GM23338 (cell line): Measurements from ENCODE around the gene SIX5. TPM values are rescaled to one million over a fixed set of nuclear protein-coding genes. Genes with fewer than 3 reads are reported as not detected.

ENCODE experiments used
- ATAC-seq: fragments of 200-7000 bp; cut with Tn5 transposase; 3 replicates; pipeline ENCODE4 v1.9.1; 2020
- DNase-seq: peaks from one replicate; pipeline ENCODE4 v3.0.0-alpha.2; 2015; ENCODE audit warnings: low spot score
- H2AFZ ChIP-seq: fragments of 200-600 bp; sonication (generic); 2 replicates; pipeline ENCODE4 v1.8.0; 2016; ENCODE audit warnings: antibody characterized with exemption, mild to moderate bottlenecking, moderate library complexity
- H3F3A ChIP-seq: fragments of 200-600 bp; sonication (generic); replicated peaks from 2 replicates; pipeline ENCODE4 v1.8.0; 2017; ENCODE audit warnings: antibody characterized with exemption, mixed run types, low read depth
- H3K27ac ChIP-seq: fragments of 200-600 bp; sonication (generic); 2 replicates; pipeline ENCODE4 v1.6.1; 2016; ENCODE audit warnings: low read depth
- H3K27me3 ChIP-seq: fragments of 200-600 bp; sonication (generic); 2 replicates; pipeline ENCODE4 v1.8.0; 2016; ENCODE audit warnings: mild to moderate bottlenecking, mixed run types, moderate library complexity; ENCODE audit not compliant: insufficient read depth
- H3K36me3 ChIP-seq: fragments of 200-600 bp; sonication (generic); 2 replicates; pipeline ENCODE4 v1.8.0; 2016; ENCODE audit warnings: mild to moderate bottlenecking; ENCODE audit not compliant: insufficient read depth
- H3K4me1 ChIP-seq: fragments of 200-600 bp; sonication (generic); 2 replicates; pipeline ENCODE4 v1.8.0; 2016; ENCODE audit warnings: mild to moderate bottlenecking, moderate library complexity; ENCODE audit not compliant: insufficient read depth
- H3K4me2 ChIP-seq: fragments of 200-600 bp; sonication (generic); 2 replicates; pipeline ENCODE4 v1.7.1; 2017; ENCODE audit warnings: mixed run types
- H3K4me3 ChIP-seq: fragments of 200-600 bp; sonication (generic); 2 replicates; pipeline ENCODE4 v1.6.1; 2016; ENCODE audit warnings: mixed run types
- H3K79me2 ChIP-seq: fragments of 200-600 bp; sonication (generic); replicated peaks from 2 replicates; pipeline ENCODE4 v1.8.0; 2017; ENCODE audit warnings: mild to moderate bottlenecking; ENCODE audit not compliant: insufficient read depth
- H3K9me2 ChIP-seq: fragments of 200-600 bp; sonication (generic); 2 replicates; pipeline ENCODE4 v1.8.0; 2017; ENCODE audit not compliant: insufficient read depth
- H4K20me1 ChIP-seq: fragments of 200-600 bp; sonication (generic); replicated peaks from 2 replicates; pipeline ENCODE4 v1.8.0; 2017; ENCODE audit warnings: mild to moderate bottlenecking; ENCODE audit not compliant: insufficient read depth
- H3K27ac Mint-ChIP-seq: 2 replicates; pipeline ENCODE4 v1.8.0; 2020; ENCODE audit warnings: inconsistent platforms, mild to moderate bottlenecking, moderate library complexity, mixed read lengths
- H3K27me3 Mint-ChIP-seq: 3 replicates; pipeline ENCODE4 v1.8.0; 2022; ENCODE audit warnings: low read depth, mild to moderate bottlenecking, moderate library complexity, mixed read lengths, inconsistent platforms; ENCODE audit not compliant: insufficient read depth, poor library complexity
- H3K36me3 Mint-ChIP-seq: 3 replicates; pipeline ENCODE4 v1.8.0; 2021; ENCODE audit warnings: low read depth, mild to moderate bottlenecking, inconsistent platforms, moderate library complexity, mixed read lengths
- H3K4me1 Mint-ChIP-seq: 3 replicates; pipeline ENCODE4 v1.8.0; 2020; ENCODE audit warnings: mild to moderate bottlenecking, inconsistent platforms, mixed read lengths
- H3K4me3 Mint-ChIP-seq: 3 replicates; pipeline ENCODE4 v1.8.0; 2021; ENCODE audit warnings: moderate library complexity, mild to moderate bottlenecking, inconsistent platforms, mixed read lengths
- H3K9me3 Mint-ChIP-seq: 3 replicates; pipeline ENCODE4 v1.8.0; 2020; ENCODE audit warnings: moderate library complexity, mild to moderate bottlenecking, inconsistent platforms, mixed read lengths
- CREB1 ChIP-seq: fragments of 250-450 bp; sonication (Bioruptor Pico); IDR thresholded peaks from 2 replicates; pipeline ENCODE4 v1.5.0; 2020; ENCODE audit warnings: low read depth, mild to moderate bottlenecking, moderate library complexity
- JUNB ChIP-seq: IDR thresholded peaks from one replicate; pipeline ENCODE4 v1.6.1; 2016; ENCODE audit warnings: antibody characterized with exemption; ENCODE audit not compliant: unreplicated experiment
- POLR2AphosphoS5 ChIP-seq: IDR thresholded peaks from 2 replicates; pipeline ENCODE4 v1.6.1; 2016; ENCODE audit warnings: antibody characterized with exemption, low read depth
- ZNF331 ChIP-seq: fragments of 250-450 bp; sonication (Bioruptor Pico); IDR thresholded peaks from 2 replicates; pipeline ENCODE4 v1.5.0; 2020; ENCODE audit warnings: low read depth, mild to moderate bottlenecking, moderate library complexity
- polyA plus RNA-seq: library from polyadenylated mRNA; unstranded; fragments of >200 nt; fragmentation: Nextera tagmentation; extraction: Ambion mirVana; gene quantifications from 2 replicates; pipeline ENCODE4 v1.2.1, GENCODE V29; 2016
- total RNA-seq: library from RNA; depleted of rRNA; stranded (reverse); fragments of >200 nt; shearing (Covaris generic); gene quantifications from 2 replicates; pipeline ENCODE4 v1.2.3, GENCODE V29; 2014
- TF ChIP-seq, protein P1 (sequence below): IDR thresholded peaks from 2 replicates; pipeline ENCODE4 v1.6.1; 2016; ENCODE audit warnings: antibody characterized with exemption
- TF ChIP-seq, protein P2 (sequence below), 2 experiments: fragments of 200-600 bp in 1 of 2; sonication (generic) in 1 of 2; conservative IDR thresholded peaks; 2 replicates each; pipeline versions ENCODE4 v1.5.1 to v1.6.1; 2016 to 2017; ENCODE audit warnings: antibody characterized with exemption in 2 of 2, low read depth in 2 of 2, mild to moderate bottlenecking in 2 of 2, moderate library complexity in 1 of 2

Gene SIX5
- total and polyA plus RNA-seq, 2 experiments from 2014 or later: 10.1 to 22.6 TPM

- H3K4me1 ChIP-seq: peaks cover 39% of the 10 kb centered on the region
- H3K4me1 Mint-ChIP-seq: peaks cover 37% of the 10 kb centered on the region
- H3K36me3 Mint-ChIP-seq: peaks cover 20% of the 10 kb centered on the region
- no peaks in the 10 kb centered on the region; the same call in 1 of the 2 replicates for H3K36me3 ChIP-seq
- H3K4me2 ChIP-seq: peak overlapping the region; percentile 92
- peaks cover 26% of the 10 kb centered on the region for H3K27me3 Mint-ChIP-seq
- peak overlapping the region; percentile 95 for H3K27ac Mint-ChIP-seq
- peak overlapping the region; percentile 95 for H3K27ac ChIP-seq
- peaks cover 41% of the 10 kb centered on the region; the same call in 1 of the 2 replicates for H3F3A ChIP-seq
- peak; percentile 95 for DNase-seq
- peak overlapping the region; percentile 79 for H3K4me3 ChIP-seq
- H4K20me1 ChIP-seq: no peaks in the 10 kb centered on the region; the same call in 1 of the 2 replicates
- H3K9me2 ChIP-seq: no peaks in the 10 kb centered on the region
- H3K27me3 ChIP-seq: no peaks in the 10 kb centered on the region
- peak; percentile 52 for ATAC-seq
- TF ChIP-seq CREB1 (0 out of 2 replicates have a peak, but pooled peaks have one; percentile 37), POLR2AphosphoS5 (peak; percentile 74), JUNB (no peak)
- TF ChIP-seq, protein P1, sequence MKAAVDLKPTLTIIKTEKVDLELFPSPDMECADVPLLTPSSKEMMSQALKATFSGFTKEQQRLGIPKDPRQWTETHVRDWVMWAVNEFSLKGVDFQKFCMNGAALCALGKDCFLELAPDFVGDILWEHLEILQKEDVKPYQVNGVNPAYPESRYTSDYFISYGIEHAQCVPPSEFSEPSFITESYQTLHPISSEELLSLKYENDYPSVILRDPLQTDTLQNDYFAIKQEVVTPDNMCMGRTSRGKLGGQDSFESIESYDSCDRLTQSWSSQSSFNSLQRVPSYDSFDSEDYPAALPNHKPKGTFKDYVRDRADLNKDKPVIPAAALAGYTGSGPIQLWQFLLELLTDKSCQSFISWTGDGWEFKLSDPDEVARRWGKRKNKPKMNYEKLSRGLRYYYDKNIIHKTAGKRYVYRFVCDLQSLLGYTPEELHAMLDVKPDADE: peak; percentile 47; the same call in 1 of the 2 replicates
- peak overlapping the region; percentile 52 for H2AFZ ChIP-seq
- no peaks in the 10 kb centered on the region for H3K79me2 ChIP-seq
- H3K9me3 Mint-ChIP-seq: no peaks in the 10 kb centered on the region
- H3K4me3 Mint-ChIP-seq: peak overlapping the region; percentile 87
Measured at GRCh38 chr19:45815481-45816216, 46.6 kb upstream of the SIX5 start.

DNA sequence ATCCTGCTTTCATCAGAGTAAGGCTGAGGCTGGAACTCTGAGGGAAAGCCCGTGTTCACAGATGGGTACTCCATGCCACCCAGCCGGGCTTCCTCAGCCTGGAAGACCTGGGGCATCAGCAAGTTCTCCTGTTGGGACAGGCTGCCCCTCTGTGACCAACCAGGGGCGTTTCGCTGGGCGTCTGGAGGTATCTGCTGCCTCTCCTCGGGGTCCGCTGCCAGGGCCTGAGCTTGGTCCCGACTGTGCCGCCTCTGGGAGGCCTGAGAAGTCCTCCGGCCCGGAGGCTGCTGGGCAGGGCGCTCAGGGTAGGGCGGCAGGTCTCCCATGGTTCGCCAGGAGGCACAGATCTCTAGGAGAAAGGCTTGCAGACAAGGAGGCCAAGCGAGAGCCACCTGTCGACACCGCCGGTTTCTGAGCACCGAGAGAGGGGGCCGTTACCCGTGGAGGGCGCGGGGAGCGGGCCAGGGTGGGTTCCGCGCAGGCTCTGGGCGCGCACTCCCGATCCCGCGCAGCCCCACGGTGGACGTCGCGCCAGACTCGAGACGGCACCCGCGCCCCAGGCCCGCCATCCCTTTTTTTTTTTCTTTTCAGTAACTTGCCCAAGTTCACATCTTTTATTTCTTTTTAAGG, 45.9 kb upstream of the SIX5 start, which contains the start of gene RSPH6A:
TSS of gene RSPH6A (minus strand) at position 458 of the 630 bp plus-strand sequence. CDS start at position 326, 132 bp downstream.
- ATAC-seq (peak; percentile 15), DNase-seq (peak; percentile 68)
- peaks cover 28% of the 10 kb centered on the region for H3K27me3 Mint-ChIP-seq
- peak within 1 kb of the TSS; percentile 52 for H2AFZ ChIP-seq
- H3K27me3 ChIP-seq: no peaks in the 10 kb centered on the region
- H3K4me3 Mint-ChIP-seq: peak within 1 kb of the TSS; percentile 87
- TF ChIP-seq ZNF331 (CRISPR knock-in tag): no peak
- TF ChIP-seq, protein P2, sequence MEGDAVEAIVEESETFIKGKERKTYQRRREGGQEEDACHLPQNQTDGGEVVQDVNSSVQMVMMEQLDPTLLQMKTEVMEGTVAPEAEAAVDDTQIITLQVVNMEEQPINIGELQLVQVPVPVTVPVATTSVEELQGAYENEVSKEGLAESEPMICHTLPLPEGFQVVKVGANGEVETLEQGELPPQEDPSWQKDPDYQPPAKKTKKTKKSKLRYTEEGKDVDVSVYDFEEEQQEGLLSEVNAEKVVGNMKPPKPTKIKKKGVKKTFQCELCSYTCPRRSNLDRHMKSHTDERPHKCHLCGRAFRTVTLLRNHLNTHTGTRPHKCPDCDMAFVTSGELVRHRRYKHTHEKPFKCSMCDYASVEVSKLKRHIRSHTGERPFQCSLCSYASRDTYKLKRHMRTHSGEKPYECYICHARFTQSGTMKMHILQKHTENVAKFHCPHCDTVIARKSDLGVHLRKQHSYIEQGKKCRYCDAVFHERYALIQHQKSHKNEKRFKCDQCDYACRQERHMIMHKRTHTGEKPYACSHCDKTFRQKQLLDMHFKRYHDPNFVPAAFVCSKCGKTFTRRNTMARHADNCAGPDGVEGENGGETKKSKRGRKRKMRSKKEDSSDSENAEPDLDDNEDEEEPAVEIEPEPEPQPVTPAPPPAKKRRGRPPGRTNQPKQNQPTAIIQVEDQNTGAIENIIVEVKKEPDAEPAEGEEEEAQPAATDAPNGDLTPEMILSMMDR (conservative IDR thresholded peaks at IDR 0.05; ENCODE audit: low read depth in 2 of 2): 0 out of 4 replicates have a peak, but pooled peaks of 1 of the 2 experiments have one; percentile 2
- H3K9me2 ChIP-seq: no peaks in the 10 kb centered on the region
- peaks cover 36% of the 10 kb centered on the region for H3K4me1 Mint-ChIP-seq
- peak within 1 kb of the TSS; percentile 92 for H3K4me2 ChIP-seq
- peak within 1 kb of the TSS; percentile 79 for H3K4me3 ChIP-seq
- H3K36me3 Mint-ChIP-seq: peaks cover 13% of the 10 kb centered on the region
- H3F3A ChIP-seq: peaks cover 38% of the 10 kb centered on the region; the same call in 1 of the 2 replicates
- no peaks in the 10 kb centered on the region; the same call in 1 of the 2 replicates for H4K20me1 ChIP-seq
- H3K36me3 ChIP-seq: no peaks in the 10 kb centered on the region
- no peaks in the 10 kb centered on the region for H3K79me2 ChIP-seq
- H3K9me3 Mint-ChIP-seq: no peaks in the 10 kb centered on the region
- peak within 1 kb of the TSS; percentile 95 for H3K27ac ChIP-seq
- peaks cover 36% of the 10 kb centered on the region for H3K4me1 ChIP-seq
- peak within 1 kb of the TSS; percentile 95 for H3K27ac Mint-ChIP-seq
